Measurements from ENCODE around the gene CADM1.

CADM1 gene

DNA sequence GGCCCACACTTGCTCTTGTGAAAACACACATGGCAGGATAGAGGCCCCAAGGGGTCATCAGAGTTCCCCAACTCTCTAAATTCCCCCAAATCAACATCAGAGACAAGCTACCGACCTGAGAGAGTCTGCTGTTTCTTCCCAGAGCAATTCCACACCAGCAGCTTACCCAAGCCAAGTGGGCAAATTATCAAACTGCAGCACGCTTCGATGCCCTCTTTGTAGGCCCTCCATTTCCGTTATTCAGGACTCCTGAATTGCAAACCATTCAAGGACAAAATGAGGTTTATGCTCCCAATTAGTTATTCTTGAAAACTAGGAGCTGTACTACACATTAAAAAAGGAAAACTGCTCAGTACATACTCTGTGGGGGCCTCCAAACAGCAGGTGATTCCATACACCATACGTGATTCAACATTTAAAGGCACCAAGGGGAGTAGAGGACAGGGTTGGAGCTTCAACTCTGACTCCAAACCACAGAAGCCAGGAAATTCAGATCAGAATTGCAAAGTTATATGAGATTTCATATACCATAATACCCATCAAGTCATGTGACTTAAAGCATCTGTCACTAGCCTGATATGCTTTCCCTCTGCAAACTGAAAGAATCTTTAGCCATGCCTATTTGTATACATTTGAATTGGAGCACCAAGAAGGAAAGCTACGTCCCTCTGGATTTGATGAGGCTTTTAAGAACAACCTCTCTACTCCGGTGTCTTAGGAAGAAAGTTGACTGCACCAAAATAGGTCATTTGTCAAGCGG, 234.8 kb downstream of the CADM1 start:
- DNase-seq, result no peak

DNA sequence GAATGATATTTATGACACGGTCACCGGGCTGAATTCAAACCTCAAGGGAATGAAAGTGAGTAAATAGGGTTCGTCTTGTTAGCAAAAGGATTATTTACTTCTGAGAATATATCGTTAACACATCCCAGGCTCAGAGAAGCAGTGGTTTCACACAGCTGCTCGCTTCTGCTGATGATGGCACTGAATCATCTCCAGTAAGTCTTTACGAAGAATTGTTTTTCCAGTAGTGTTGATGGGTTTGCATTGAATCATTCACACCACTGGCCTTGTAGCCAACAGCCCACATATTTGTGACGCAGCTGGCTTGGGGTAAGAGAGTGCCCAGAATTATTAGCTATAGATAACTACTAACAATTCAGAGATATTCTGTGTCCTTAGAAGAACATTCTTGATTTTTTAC, 236.3 kb downstream of the CADM1 start:
- no peak for DNase-seq

- no peak for DNase-seq
Measured at GRCh38 chr11:115267238-115267781, 236.9 kb downstream of the CADM1 start.

- DNase-seq, result no peak
Measured at GRCh38 chr11:115266066-115266639, 238.1 kb downstream of the CADM1 start.

DNA sequence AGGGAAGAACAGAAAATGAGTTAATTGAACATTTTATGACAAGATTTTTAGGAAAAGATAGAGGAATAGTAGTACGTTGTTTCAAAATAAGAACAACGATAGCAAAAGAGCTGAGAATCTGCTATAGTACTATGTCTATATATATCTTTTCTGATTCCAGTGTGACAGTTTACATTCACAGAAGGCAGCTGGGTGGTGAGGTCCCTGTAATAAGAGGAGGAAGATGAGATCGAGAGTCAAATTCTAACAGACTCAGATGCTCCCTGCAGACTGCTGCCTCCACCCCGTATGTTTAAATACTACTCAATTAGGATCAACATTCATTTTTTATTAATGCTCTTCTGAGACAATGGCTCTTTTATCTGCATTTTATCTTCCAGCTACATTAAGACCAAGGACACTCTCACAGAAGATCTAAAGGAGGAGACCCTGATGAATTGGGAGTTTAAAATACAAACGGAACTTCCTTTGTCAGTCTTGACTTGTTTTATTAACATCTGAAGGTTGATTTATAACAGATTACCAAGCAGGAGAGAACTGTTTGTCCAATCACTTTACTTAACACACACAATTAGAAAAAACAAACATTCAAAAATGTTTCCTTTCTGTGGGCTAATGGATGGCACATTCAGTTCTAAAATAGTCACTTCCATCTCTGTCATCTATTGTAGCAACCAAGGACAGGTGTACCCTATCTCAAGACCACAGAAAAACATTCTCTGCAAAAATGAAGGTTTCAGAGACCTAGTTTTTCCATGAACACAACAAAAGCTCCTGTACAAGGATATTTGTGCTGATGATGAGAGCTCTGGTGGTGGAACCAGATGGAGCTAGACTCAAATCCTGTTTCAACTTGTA, 240.2 kb downstream of the CADM1 start:
- DNase-seq, result no peak

DNA sequence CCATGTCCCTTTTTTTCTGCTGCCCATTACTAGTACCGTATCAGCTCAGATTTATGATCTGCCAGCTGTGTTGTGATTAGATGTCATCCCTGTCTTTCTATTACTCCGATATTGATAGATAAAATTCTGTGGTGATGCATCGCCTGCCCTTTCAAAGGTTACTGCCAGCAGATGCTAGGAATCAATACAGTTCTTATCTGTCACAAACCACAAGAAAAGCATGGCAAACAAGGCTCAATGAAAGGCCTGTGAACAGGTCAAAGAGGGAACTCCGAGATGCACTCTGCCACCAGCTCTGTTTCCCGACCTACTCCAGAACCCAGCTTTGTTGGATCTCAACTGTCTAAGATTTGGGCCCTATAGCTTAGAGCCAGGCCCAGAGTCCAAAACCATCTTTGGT, 246.0 kb downstream of the CADM1 start:
- DNase-seq, result no peak

DNA sequence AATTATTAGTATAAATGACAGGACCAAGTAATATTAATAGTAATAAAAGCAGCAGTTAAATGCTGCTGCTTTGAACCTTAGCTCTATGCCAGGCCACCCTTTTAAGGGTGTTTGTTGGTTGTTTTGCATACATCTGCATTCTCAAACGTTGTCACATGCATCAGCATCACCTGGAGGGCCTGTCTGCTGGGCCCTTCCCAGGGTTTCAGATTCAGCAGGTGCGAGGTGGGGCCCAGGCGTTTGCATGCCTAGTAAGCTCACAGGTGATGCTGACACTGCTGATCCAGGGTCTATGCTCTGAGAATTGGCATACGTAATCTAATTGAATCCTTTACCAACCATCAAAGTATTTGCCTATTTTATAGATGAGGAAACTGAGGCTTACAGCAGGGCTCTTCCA, 246.5 kb downstream of the CADM1 start:
- no peak for DNase-seq

- DNase-seq, result no peak
Measured at GRCh38 chr11:115257270-115257669, 246.9 kb downstream of the CADM1 start.

GRCh38 chr11:115256397-115257197, 247.6 kb downstream of the CADM1 start:
- no peak for DNase-seq

DNA sequence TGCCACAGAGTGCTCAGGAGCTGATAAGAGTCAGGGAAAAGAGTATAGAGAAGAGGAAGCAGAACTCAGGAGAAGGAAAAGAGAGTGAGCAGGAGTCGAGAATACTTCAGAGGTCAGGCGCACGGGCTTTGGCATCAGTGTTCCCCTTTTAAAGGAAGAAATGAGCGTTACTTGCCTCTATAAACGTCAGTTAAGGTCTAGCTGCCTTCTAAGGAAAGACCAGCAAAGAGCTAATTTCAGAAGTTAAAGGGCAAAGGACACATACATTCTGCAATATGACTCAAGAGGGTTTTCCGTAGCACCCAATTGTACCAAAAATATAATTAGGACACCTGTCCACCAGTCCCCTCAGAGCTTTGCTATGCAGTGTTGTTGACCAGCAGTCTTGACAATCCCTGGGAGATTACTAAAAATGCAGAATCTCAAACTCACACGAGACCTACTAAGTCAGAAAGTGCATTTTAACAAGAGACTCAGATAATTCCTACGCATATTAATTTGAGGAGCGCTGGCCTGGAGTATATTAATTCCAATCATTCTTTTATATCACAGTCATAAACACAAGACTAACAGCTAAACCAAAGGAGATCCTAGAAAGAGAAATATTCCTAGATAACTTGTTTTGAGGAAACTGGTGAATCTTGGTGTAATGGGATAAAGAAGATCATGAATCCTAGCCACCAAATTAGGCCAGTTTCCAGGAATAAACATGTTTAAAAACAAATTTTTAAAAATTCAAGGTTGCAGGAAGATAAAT, 249.0 kb downstream of the CADM1 start:
- DNase-seq, result no peak

DNA sequence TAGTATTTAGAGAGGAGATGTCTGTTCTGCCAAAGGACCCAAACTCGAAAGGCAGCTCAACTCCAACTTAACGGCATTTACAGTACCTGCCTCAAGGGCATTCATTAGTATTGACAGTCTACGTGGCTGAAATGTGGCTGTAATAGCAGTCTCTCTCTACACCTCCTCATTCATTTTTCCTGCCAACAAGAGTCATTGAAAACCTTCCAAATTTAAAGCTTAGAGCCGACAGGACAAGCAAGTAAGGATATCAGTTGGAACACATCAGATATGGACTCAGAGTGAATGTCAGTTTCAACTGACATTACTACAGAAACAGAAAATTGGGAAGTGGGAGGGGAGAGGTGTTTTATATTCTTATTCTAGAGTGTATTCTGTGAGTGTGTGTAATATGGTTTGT, 253.1 kb downstream of the CADM1 start:
- DNase-seq, result no peak

GRCh38 chr11:115249061-115249578, 255.1 kb downstream of the CADM1 start:
- DNase-seq, result no peak

DNA sequence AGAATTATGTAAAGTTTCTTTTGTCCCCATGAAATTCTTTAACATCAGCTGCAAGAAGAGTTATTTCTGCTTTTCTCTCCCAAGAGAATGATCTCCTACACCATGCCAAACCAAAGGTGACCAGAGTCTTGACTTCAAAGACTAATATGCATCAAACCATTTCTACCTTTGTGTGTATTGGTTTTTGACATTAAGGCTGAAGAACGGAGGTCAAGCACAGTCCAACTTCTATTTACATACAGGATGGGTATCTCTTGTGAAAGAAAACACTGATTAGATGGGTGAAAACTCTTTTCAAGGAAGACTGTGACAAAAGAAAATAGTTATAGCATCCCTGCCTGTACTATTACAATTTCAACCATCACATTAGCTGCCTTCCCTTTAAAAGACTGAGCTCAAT, 256.3 kb downstream of the CADM1 start:
- DNase-seq, result no peak

- DNase-seq, result no peak
Measured at GRCh38 chr11:115247361-115247760, 256.9 kb downstream of the CADM1 start.

DNA sequence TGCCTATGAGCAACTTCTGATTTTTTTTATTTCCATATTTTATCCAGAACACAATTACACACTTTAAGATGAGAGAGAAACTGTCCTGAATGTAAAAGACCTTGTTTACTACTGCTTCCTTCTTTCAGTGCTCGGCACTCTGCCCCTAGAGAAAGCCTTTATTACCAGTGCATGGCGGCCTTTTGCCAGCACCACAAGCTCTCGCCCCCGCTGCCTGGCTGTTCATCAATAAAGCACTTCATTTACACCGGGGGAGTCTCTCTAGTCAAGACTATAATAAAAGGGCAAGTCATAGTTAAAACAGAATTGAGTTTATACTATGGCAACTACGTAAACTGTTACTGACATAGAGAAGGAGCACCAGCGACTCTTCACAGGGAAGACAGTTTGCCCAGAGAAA, 259.5 kb downstream of the CADM1 start:
- DNase-seq, result no peak

DNA sequence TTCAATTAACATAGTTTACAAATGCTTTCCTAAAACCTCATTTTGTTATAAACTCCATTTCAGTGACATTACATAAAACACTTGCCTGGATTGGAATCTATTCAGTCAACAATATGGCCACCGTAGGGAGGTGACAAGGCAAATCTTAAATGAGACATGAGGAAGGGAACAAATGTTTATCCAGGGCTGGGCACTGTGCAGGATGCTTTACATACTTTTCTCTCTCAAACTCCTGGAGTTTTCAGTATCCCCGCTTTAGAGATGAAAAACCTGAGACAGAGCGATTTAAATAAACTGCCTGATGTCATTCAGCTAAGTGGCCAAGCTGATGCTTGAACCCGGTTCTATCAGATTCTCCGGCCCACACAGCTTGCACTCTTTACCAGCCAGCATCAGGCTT, 259.9 kb downstream of the CADM1 start:
- DNase-seq, result no peak

- no peak for DNase-seq
Measured at GRCh38 chr11:115242982-115243381, 261.2 kb downstream of the CADM1 start.

DNA sequence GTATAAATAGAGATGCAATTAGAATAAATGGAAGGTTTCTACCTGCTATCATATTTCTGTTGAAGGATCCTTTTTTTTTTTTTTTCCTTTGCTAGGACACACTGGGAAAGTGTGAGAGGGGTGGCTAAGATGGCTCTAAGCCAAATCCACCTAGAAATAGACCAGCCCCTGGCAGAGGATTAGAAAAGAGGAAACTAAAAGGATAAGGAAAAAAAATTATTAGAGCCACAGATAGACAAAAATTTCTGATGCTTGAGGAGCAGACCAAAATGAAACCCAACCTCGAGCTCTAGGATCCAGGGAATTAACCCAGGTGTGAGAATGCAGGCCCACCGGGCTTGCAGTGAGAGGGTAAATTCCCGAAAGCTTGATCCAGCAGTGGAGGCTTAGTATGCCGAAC, 262.3 kb downstream of the CADM1 start:
- no peak for DNase-seq

DNA sequence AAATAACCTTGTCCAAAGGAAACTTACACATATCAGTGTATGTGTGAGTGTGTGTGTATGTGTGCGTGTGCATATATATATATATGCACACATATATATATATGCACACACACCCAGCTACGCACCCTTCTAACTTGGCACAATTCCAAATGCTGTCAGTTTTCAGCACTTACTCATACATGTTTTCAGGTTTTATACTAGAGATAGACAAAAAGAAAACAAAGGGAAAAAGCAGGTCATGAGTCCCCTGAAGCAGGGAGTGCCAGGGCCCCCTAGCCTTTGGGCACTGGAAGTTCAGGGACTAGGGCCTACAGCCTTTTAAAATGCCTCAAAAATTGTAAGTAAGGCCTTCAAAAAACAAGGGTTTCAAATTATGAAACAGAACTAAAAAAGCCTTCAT, 265.4 kb downstream of the CADM1 start:
- DNase-seq, result no peak

DNA sequence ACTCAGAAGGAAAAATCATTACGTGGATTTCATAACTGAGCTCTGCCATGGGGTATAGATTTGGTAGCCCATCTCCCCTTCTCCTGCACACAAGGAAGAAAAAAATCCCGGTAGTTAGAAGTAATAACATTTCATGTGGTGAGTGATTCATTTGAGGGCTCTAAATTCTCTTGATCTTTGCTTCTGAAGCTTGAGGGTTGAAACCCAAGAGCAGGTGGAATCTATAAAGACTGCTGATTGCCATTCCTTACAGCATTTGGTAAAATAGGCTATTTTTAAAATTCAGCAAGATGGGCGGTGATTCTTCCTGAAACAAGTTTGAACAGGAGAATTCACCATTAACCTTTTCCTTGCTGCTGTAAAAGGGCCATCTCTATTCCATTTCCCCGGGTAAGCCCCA, 266.1 kb downstream of the CADM1 start:
- no peak for DNase-seq

GRCh38 chr11:115237578-115237977, 266.6 kb downstream of the CADM1 start:
- DNase-seq, result no peak

- DNase-seq, result no peak
Measured at GRCh38 chr11:115234794-115235193, 269.4 kb downstream of the CADM1 start.

All from activated CD4-positive, alpha-beta T cell treated with anti-CD3 and anti-CD28 coated beads for 1 hour (primary cell).